ENCODE results near the gene TEX29.

Gene TEX29

GRCh38 chr13:111291908-111292307 lies 28.5 kb upstream of the TEX29 start:
- DNase-seq (ENCODE audit: low read depth): no peak

DNA sequence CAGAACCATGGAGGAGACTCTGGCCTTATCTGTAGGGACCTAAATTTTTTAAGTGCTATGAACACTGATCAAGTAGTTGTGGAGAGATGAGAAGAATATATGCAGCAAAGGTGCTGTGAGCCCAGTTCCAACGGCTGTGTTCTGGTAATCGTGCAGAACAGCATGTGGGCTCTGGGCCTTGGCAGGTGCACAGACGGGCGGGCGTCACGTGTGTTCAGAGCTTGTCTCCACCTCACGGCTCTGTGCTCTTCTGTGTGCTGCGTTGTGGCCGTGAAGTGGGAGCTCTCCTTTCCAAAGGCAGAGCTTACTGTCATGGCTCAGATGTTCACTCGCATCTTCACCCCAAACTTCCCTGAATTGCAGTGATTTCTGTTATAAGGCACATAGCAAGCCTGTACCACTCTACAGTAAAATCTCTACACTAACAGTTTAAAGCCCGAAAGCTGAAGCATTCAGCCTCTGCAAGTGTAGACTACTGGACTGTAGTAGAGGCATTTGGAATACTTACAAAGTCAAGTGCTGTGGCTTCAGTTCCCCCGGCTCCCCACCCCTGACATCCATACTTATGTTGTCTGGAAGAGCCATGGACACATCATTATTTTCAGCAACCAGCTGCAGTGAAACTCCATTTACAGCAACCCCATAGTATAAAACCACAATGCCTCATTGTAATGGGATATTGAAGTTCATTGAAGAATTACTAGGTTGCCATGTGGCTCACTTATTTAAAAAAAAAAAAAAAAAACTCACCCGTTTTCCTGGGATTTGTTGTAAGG lies 27.5 kb upstream of the TEX29 start:
- DNase-seq (ENCODE audit: low read depth): no peak

DNA sequence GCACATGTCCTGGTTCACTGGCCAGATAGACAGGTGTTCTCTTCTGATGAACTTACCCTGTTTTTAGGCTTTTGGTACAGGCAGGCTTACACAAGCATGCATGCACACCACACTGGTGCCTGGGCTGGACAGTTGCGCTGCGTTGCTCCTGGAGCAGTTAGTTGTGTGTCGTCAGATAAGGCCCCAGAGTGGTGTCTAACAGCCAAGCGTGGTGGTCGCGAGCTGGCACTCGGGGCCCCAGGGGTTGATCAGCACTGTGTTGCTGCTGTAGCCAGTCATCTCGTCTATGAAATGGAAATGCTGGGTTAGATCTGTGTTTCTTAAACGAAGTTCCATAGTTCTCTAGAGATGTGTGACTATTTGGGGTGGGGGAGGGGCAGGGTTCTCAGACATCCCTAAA lies 24.6 kb upstream of the TEX29 start:
- no peak for DNase-seq (ENCODE audit: low read depth)

DNA sequence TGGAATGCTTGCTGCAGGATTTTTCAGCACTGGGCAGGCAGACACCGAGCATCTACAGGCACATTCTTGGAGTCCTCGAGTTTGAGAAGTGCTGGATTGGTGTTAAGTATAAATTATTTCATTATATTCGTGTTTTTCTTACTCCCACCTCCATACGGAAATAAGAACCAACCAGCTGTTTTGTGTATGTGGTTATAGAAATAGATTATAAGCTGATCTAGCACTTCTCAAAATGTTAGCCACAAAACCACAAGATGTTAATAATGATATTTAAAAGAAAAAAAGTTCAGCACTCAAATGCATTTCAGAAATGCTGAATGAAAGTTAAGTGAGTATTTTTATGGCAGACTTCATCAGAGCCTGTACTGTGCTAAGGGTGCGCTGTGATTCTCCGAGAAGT lies 24.0 kb upstream of the TEX29 start:
- no peak for DNase-seq (ENCODE audit: low read depth)

DNA sequence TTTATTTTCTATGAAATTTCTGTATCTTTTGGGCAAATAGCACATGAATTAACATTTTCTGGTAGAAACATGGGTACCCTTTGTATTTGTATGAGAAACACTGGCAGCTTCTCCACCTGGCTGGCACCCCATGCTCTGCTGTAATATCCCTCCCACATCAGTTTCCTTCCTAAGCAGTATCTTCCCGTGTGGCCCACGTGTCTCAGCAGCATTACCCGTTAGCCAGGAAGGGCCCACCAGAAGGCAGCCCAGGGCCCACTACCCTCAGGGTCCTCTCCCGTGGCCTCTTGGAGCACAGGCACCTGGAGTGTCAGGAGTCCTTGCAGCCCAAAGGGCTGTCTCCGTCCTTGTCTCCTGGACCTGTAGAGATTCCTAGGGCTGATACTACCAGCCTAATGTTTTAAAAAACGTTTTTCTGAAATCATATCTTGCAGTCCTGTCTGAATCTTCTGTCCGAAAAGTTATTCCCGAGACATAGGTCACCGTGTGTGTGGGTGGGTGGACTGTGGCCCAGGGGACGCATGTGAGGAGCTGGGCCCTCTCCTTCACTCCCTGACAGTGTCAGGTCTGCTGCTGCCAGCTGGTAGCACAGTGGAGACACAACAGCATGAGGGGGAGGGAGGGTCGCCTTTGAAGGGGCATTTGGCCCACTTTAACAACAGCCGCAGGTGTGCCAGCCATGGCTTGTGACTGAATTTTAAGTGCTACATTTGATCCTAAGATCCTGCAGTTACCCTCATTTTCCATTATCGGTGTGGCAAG lies 22.0 kb upstream of the TEX29 start:
- no peak for DNase-seq (ENCODE audit: low read depth)

GRCh38 chr13:111302045-111302726 lies 18.3 kb upstream of the TEX29 start:
- DNase-seq (ENCODE audit: low read depth): no peak

DNA sequence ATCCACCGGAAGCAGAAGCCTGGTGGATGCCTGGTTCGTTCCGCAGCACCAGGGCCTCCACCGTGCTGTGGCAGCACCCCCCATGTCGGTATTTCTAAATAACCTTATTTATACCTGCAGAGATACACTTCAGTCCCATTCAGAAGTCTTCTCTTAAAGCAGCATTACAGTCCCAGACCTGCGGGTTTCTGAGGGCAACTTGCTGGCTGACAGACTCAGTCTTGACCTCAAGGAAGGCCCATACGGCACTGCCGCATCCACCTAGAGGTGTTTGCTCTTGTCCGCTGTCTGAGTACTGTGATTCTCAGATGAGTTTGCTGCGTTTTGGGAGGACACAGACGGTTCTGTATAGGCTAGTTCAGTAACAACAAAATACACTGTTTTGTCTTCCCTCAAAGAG lies 16.9 kb upstream of the TEX29 start:
- DNase-seq (ENCODE audit: low read depth): no peak

- no peak for DNase-seq (ENCODE audit: low read depth)
Measured at GRCh38 chr13:111304041-111304544, 16.3 kb upstream of the TEX29 start.

DNA sequence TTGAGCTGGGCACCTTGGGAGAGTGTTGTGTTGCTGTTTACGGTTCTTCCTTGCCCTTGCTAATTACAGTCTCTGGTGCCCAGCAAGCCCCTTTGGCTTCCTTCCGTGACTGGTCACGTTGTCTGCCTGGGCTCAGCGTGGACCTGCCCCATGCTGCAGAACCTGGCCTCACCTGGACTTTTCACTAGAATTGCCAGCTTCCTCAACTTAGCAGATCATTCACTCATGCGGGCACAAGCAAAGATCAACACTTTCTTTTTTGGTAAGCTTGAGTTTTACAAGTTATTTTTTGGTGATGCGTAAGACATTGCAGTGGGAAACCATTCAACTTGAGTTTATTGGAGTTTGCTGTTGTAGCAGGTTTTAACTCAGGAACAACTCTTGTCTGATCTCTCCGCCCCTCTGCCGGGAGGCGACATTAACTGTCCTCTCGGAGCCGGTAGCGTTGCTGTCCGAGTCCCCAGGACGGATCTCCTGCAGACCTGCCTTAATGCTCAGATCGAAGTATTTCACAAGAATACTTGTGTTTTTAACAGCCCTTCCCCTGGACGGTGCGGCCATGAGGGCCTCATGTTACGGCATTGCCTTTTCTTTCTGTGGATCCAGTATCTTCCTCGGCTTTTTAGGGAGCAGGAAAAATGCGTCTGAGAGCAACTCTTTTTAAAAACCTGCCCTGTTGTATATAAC lies 15.7 kb upstream of the TEX29 start:
- no peak for DNase-seq (ENCODE audit: low read depth)

- DNase-seq (ENCODE audit: low read depth): no peak
Measured at GRCh38 chr13:111312944-111313590, 7.4 kb upstream of the TEX29 start.

DNA sequence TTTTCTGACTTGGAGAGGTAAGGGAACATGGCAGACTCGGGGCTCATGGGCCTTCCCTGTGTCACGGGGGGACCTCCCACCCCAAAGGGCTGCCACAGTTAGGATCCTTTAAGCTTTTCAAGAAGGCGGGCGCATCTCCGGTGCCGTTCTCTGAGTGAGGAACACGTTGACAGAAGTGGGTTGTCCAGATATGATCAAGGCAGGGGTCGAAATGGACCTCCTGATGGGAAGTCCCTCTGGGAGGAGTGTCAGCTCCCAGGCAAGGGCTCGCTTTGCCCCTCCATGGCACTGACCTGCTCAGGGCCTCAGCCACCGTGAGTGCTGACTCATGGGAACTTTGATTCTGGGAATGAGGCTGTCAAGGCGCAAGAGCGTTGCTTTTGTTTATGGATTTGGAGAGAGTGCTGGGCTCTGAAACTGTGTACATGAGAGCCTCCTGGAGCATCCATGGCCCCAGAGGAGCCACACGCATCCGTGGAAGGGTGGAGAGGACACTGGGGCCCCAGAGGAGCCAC lies 6.5 kb upstream of the TEX29 start:
- DNase-seq (ENCODE audit: low read depth): no peak

DNA sequence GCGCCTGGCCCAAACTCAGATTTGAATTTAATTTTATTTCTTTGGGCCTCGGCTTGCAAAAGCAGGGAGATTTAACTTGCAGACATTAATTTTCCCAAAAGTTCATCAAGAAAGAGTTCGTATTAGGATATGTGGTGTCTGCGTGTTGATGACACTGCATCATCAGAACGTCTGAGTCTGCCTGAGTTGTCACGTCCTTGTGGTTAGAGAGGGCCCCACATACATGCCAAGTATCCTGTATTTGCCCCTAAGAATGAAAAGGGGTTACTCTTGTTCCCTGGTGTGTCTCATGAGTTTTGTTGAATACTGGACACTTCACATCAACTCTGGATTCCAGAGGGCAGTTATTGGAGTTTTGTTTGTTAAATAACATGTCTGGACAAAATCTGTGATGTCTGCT lies 5.6 kb upstream of the TEX29 start:
- no peak for DNase-seq (ENCODE audit: low read depth)

DNA sequence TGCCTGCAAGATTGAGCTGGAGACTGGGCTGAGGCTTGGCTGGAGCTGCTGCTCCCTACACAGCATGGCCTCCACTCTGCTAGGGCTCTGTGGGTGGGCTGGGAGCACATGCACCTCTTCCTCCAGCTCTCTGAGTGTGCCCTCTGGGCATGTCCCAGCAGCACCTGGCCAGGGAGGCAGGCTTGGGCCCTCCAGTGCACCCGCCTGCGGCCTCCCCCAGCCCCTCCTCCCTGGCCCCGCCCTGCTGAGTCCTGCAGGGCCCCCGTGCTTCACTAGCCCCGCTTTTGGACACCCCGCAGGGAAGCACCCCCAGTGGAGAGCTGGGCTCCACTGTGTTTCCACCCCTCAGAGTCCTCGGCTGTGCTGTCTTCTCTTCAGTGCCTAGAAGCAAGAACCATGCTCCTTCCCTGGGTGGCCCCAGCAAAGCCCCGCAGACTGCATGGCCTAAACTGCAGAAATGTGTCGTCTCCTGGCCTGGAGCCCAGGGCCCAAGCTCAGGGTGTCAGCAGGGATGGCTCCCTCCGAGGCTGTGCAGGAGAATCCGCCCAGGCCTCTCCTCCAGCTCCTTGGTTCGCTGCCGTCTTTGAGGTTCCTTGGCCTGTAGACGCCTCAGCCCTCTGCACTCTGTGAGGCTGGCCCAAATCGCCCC lies 5.0 kb upstream of the TEX29 start:
- DNase-seq (ENCODE audit: low read depth): no peak

GRCh38 chr13:111316161-111316730 lies 4.2 kb upstream of the TEX29 start:
- no peak for DNase-seq (ENCODE audit: low read depth)

DNA sequence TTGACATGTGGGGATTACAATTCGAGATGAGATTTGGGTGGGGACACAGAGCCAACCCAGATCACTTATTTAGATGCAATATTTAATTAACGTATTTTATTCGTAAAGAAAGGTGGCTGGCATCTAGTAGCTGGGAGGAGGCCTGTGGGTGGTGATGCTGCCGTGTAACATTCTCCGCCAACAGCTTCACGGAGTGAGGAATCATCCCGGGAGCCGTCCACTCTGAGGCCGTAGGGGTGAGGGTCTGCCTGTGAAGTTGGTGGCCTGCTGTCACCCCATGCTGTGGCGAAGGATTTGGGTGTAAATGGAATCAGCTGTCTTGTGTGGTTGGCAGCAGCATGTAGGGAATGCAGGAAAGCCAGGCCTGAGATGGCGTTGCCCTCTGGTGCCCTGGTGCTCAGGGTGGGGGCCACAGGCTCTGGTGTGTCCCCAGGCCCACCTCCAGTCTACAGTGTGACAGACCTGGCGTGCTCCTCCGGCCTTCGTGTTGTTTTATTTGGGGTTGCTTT lies 3.3 kb upstream of the TEX29 start:
- DNase-seq (ENCODE audit: low read depth): no peak

DNA sequence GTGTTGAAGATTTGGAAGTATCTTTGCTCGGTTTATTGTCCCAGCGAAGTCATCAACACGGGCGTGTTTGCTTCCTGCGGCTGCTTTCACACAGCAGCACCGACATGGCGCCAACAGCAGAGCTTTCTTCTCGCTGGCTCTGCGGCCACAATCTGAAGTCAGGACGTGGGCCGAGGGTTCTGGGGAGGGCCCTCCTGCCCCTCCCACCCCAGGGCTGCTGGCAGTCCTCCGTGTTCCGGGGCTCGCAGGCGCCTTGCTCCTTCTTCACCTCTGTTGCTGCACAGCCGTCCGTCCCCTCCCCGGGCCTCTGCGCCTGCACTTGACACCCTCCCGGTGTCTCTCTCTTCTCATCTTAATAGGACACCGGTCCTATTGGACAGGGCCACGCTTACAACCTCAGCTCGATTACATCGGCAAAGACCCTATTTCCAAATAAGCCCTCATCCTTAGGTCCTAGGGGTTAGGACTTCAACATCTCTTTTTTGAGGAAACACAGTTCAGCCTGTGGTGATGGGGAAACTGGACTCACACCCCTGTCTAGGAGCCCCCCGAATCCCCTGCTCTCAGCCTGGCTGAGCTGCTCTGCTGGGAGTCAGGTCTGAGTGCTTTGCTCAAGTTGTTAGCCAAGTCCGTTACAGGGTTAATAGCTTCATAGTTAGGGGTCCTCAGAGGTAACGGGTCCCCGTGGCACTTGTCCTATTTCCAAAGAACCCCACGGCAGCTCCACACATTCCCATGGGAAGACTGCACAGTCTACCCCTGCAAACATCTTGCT lies 2.7 kb upstream of the TEX29 start:
- DNase-seq (ENCODE audit: low read depth): no peak

DNA sequence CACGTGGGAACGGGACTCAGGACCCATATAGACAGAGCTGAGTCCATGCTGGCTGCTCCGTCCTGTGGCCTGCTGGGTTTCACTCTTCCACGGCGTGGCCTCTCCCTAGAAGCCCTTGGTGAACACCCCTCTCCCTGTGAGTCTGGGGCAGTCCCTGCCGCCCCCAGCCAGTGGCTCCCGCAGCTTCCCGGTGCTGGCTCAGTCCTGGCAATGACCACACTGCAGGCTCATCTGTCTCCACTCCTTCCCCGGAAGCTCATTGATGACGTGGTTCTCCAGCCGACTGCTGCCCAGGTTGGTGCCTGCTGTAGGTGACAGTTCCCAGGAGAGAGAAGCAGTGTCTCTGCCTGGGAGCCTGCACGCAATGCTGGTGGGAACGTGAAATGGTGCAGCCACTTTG lies 2.1 kb upstream of the TEX29 start:
- no peak for DNase-seq (ENCODE audit: low read depth)

GRCh38 chr13:111319521-111319920 lies 921 bp upstream of the TEX29 start:
- no peak for DNase-seq (ENCODE audit: low read depth)
